Type B pancreatic cell (in vitro differentiated cells): ENCODE results near the gene AHSG. TPM values are rescaled to one million over a fixed set of nuclear protein-coding genes. Genes with fewer than 3 reads are reported as not detected.

ENCODE experiments used
- DNase-seq: peaks from one replicate; pipeline ENCODE4 v3.0.0; 2021; ENCODE audit warnings: mixed read lengths; ENCODE audit not compliant: unreplicated experiment; ENCODE audit errors: extremely low spot score
- H3K27ac Mint-ChIP-seq: 2 replicates; pipeline ENCODE4 v1.8.0; 2021; ENCODE audit warnings: mild to moderate bottlenecking, mixed read lengths
- H3K27me3 Mint-ChIP-seq: 2 replicates; pipeline ENCODE4 v1.8.0; 2021; ENCODE audit warnings: mixed read lengths
- H3K36me3 Mint-ChIP-seq: 2 replicates; pipeline ENCODE4 v1.8.0; 2021; ENCODE audit warnings: mixed read lengths
- H3K4me1 Mint-ChIP-seq: one replicate; pipeline ENCODE4 v1.8.0; 2021; ENCODE audit warnings: mixed read lengths; ENCODE audit not compliant: unreplicated experiment
- H3K4me3 Mint-ChIP-seq: 2 replicates; pipeline ENCODE4 v1.8.0; 2021; ENCODE audit warnings: mild to moderate bottlenecking, mixed read lengths
- H3K9me3 Mint-ChIP-seq: 2 replicates; pipeline ENCODE4 v1.8.0; 2021; ENCODE audit warnings: mixed read lengths
- total RNA-seq: library from RNA; stranded (reverse); gene quantifications from 2 replicates; pipeline ENCODE4 v1.2.1, GENCODE V29; 2021; ENCODE audit warnings: low replicate concordance
- TF ChIP-seq, protein P1 (sequence below): fragments of 200-600 bp; sonication (generic); conservative IDR thresholded peaks from 2 replicates; pipeline ENCODE4 v1.5.0; 2021; ENCODE audit warnings: antibody characterized with exemption, mild to moderate bottlenecking

The AHSG gene
- total RNA-seq, 1 donor from 2014 or later: 0.27 TPM

DNA sequence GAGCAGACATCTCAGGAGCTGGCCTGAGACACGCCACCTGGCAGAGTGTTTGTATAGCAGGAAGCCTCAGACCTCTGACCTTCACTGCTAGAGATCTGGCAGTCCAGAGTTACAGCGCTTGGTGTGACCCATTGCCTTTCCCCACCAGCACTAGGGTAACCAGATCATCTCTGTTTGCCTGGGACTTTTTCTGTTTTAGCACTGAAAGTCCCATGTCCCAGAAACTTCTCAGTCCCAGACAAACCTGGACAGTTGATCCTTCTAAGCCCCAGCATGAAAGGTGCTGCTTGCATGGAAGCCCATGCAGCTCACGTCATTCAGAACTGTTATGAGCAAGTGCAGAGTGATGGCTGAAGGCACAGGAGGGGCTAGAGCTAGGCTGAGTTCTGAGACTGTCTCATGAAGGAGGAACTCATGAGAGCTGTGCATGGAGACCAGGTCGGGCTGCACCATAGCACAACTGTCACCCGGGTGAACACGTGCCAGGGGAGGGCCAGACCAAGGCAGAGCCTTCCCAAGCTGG is 18.2 kb upstream of the AHSG start:
- TF ChIP-seq, protein P1, sequence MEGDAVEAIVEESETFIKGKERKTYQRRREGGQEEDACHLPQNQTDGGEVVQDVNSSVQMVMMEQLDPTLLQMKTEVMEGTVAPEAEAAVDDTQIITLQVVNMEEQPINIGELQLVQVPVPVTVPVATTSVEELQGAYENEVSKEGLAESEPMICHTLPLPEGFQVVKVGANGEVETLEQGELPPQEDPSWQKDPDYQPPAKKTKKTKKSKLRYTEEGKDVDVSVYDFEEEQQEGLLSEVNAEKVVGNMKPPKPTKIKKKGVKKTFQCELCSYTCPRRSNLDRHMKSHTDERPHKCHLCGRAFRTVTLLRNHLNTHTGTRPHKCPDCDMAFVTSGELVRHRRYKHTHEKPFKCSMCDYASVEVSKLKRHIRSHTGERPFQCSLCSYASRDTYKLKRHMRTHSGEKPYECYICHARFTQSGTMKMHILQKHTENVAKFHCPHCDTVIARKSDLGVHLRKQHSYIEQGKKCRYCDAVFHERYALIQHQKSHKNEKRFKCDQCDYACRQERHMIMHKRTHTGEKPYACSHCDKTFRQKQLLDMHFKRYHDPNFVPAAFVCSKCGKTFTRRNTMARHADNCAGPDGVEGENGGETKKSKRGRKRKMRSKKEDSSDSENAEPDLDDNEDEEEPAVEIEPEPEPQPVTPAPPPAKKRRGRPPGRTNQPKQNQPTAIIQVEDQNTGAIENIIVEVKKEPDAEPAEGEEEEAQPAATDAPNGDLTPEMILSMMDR: no peak
- H3K4me3 Mint-ChIP-seq: no peak overlapping the region
- H3K4me1 Mint-ChIP-seq: peaks cover 6% of the 10 kb centered on the region
- no peaks in the 10 kb centered on the region for H3K36me3 Mint-ChIP-seq
- no peaks in the 10 kb centered on the region for H3K27me3 Mint-ChIP-seq
- no peak overlapping the region for H3K27ac Mint-ChIP-seq
- no peak for DNase-seq
- no peaks in the 10 kb centered on the region for H3K9me3 Mint-ChIP-seq

DNA sequence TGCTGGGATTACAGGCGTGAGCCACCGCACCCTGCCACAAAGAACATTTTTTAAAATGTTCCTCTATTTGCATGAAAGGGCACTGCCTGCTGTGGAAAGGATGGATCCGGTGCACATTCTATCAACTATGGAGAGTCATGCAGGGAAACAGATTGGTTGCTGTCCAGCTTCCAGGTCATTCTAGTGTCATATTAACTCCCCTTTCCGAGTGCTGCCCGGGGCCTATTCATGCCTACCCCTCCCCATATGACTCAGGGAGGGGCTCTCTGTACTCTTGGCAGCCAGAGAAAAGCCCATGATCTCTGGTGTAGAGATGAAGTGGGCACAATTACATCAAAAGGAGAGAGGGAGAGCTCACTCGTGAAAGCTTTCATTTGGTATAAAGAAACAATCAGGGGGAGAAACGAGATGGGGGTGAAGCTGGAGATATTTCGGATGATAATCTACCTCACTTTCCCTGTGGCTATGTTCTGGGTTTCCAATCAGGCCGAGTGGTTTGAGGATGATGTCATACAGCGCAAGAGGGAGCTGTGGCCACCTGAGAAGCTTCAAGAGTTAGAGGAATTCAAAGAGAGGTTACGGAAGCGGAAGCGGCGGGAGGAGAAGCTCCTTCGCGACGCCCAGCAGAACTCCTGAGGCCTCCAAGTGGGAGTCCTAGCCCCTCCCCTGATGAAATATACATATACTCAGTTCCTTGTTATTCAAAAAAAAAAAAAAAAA is 16.1 kb upstream of the AHSG start:
- H3K4me3 Mint-ChIP-seq: peak overlapping the region; percentile 61
- H3K27me3 Mint-ChIP-seq: no peaks in the 10 kb centered on the region
- H3K27ac Mint-ChIP-seq: peak overlapping the region; percentile 26
- no peaks in the 10 kb centered on the region for H3K9me3 Mint-ChIP-seq
- TF ChIP-seq, protein P1: no peak
- H3K4me1 Mint-ChIP-seq: peaks cover 6% of the 10 kb centered on the region
- no peaks in the 10 kb centered on the region for H3K36me3 Mint-ChIP-seq
- DNase-seq: no peak

DNA sequence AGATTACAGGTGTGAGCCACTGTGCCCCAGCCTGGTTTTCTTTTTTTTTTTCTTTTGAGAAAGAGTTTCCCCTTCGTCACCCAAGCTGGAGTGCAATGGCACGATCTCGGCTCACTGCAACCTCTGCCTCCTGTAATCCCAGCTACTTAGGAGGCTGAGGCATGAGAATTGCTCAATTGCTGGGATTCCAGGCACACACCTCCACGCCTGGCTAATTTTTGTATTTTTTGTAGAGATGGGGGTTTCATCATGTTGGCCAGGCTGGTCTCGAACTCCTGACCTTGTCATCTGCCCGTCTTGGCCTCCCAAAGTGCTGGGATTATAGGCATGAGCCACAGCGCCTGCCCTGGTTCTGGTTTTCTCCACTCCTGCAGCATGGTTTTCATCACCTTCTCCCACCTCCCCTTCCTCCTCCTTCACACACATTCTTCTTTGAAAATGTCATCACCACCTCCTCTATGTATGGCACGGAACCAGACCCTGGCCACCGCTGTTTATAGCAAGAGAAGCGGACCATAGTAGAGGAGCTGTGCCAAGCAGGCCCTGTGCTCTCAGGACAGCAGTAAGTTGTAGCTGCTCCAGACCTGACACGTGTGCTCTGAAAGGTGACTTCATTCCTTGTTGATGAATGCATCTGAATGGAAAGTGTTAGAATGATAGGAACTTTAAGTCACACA is 14.6 kb upstream of the AHSG start:
- Mint-ChIP-seq H3K4me1 (peaks cover 6% of the 10 kb centered on the region), H3K36me3 (no peaks in the 10 kb centered on the region)

DNA sequence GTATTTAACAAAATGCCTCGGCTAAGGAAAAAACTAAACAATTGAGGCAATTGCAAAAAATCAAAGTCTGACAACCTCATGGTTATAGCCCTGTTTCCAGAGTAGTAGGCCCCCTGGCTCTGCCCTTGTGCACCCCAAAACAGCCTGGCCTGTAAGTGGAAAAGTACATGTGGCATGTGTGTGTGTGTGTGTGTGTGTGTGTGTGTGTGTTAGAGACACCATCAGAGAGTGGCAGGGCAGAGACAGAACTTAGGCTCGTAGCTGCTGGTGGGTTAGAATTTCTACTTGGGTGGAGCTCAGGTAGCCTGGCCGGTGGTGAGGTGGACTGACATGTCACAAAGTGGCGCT is 14.1 kb upstream of the AHSG start:
- Mint-ChIP-seq H3K4me1 (peaks cover 6% of the 10 kb centered on the region), H3K27me3 (no peaks in the 10 kb centered on the region), H3K4me3 (no peak overlapping the region), H3K9me3 (no peaks in the 10 kb centered on the region), H3K27ac (peak overlapping the region; percentile 71), H3K36me3 (no peaks in the 10 kb centered on the region)
- TF ChIP-seq, protein P1: no peak
- DNase-seq: no peak

More for the DNA sequence above, 14.6 kb upstream of the AHSG start:
- Mint-ChIP-seq H3K27me3 (no peaks in the 10 kb centered on the region), H3K9me3 (no peaks in the 10 kb centered on the region), H3K27ac (peak overlapping the region; percentile 5), H3K4me3 (no peak overlapping the region)
- TF ChIP-seq, protein P1: no peak
- DNase-seq: no peak

DNA sequence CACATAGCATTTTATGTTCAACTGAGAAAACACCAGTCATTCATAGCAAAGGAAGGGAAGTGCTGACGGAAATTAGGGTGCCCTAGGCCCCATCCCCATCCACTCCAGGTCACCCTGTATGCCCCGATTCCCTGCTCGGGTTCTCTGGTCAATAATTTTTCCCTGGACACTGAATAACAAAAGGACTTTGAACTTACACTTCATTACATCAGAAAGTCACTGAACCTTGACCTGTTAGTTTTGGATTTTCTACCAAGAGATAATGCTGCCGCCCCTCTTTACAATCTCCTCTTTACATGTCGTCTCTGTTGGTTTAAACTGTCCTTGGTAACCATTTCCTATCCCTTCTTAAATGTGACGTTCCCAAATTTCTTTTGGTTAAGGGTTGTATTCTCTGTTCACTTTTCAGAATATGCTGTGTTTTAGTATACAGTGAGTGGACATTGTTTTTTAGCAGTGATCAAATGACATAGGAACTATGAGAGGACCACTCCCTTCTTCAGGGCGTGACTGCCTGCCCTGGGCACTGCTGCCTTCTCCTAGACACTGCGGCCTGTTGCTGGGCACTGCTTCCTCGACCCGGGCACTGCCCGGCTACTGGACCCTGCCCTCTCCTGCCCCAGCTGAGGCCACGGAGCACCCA is 13.6 kb upstream of the AHSG start:
- Mint-ChIP-seq H3K4me3 (no peak overlapping the region), H3K27me3 (no peaks in the 10 kb centered on the region), H3K27ac (peak overlapping the region; percentile 71), H3K4me1 (peaks cover 6% of the 10 kb centered on the region), H3K36me3 (no peaks in the 10 kb centered on the region), H3K9me3 (no peaks in the 10 kb centered on the region)
- TF ChIP-seq, protein P1: no peak
- DNase-seq: no peak
